Tibial nerve (tissue), 4 donors: Measurements from ENCODE around the gene LIPG. TPM values are rescaled to one million over a fixed set of nuclear protein-coding genes. Genes with fewer than 3 reads are reported as not detected.
"Not testable (repeated sequence)": the region's sequence is repeated elsewhere in the genome, so short reads cannot be mapped to it uniquely, and the experiment has no call there.

Experiments
- DNase-seq, 2 donors: peaks; one replicate each; pipeline ENCODE4 v3.0.0-alpha.2; 2019; ENCODE audit warnings: low spot score in 2 of 2
- H3K27ac ChIP-seq, 4 donors: fragments of 200-600 bp; sonication (generic) in 3 of 4; one replicate each; pipeline ENCODE4 v1.5.1; 2017 to 2019; ENCODE audit warnings: mild to moderate bottlenecking in 1 of 4
- H3K27me3 ChIP-seq, 2 donors: fragments of 200-600 bp; sonication (generic) in 1 of 2; one replicate each; pipeline versions ENCODE4 v1.5.1 to v1.6.0; 2017 to 2019
- H3K36me3 ChIP-seq, 3 donors: fragments of 200-600 bp; sonication (generic); one replicate each; pipeline ENCODE4 v1.5.1; 2018 to 2019
- H3K4me1 ChIP-seq, 4 donors: fragments of 200-600 bp; sonication (generic) in 3 of 4; one replicate each; pipeline ENCODE4 v1.5.1; 2017 to 2019
- H3K4me3 ChIP-seq, 4 donors: fragments of 200-600 bp; sonication (generic) in 3 of 4; one replicate each; pipeline ENCODE4 v1.5.1; 2017 to 2019; ENCODE audit warnings: mild to moderate bottlenecking in 1 of 4, moderate library complexity in 1 of 4
- H3K9me3 ChIP-seq, 4 donors: fragments of 200-600 bp; sonication (generic) in 3 of 4; one replicate each; pipeline ENCODE4 v1.5.1; 2017 to 2019
- EP300 ChIP-seq, 2 donors: sonication (generic); formaldehyde crosslinking; IDR thresholded peaks; one replicate each; pipeline ENCODE4 v1.6.1; 2017; ENCODE audit warnings: antibody characterized with exemption in 2 of 2, mild to moderate bottlenecking in 1 of 2
- POLR2A ChIP-seq, 2 donors: fragments of 450-650 bp; IDR thresholded peaks; one replicate each; pipeline ENCODE4 v1.6.1; 2017; ENCODE audit warnings: antibody characterized with exemption in 2 of 2, mild to moderate bottlenecking in 2 of 2, moderate library complexity in 2 of 2
- WGBS, 2 donors: methylation state at CpG; one replicate each; pipeline ENCODE4 v1.1.5; 2018; 5-methylcytosine and 5-hydroxymethylcytosine counted together
- total RNA-seq, 4 donors: library from RNA; depleted of rRNA; stranded (reverse); fragments of >200 nt; gene quantifications; one replicate each; pipeline ENCODE4 v1.1.0, GENCODE V29; 2016
- TF ChIP-seq, protein P1 (sequence below), 5 experiments: fragments of 200-600 bp in 3 of 5; fragments of 450-650 bp in 2 of 5; sonication (generic) in 3 of 5; IDR thresholded peaks; one replicate each; pipeline ENCODE4 v1.5.1; 2016 to 2019; ENCODE audit warnings: antibody characterized with exemption in 5 of 5, mild to moderate bottlenecking in 3 of 5, moderate library complexity in 2 of 5

LIPG gene
- total RNA-seq, result under 1 TPM in 2 of 4 donors, not detected in 2; 0.39 to 0.44 TPM

DNA sequence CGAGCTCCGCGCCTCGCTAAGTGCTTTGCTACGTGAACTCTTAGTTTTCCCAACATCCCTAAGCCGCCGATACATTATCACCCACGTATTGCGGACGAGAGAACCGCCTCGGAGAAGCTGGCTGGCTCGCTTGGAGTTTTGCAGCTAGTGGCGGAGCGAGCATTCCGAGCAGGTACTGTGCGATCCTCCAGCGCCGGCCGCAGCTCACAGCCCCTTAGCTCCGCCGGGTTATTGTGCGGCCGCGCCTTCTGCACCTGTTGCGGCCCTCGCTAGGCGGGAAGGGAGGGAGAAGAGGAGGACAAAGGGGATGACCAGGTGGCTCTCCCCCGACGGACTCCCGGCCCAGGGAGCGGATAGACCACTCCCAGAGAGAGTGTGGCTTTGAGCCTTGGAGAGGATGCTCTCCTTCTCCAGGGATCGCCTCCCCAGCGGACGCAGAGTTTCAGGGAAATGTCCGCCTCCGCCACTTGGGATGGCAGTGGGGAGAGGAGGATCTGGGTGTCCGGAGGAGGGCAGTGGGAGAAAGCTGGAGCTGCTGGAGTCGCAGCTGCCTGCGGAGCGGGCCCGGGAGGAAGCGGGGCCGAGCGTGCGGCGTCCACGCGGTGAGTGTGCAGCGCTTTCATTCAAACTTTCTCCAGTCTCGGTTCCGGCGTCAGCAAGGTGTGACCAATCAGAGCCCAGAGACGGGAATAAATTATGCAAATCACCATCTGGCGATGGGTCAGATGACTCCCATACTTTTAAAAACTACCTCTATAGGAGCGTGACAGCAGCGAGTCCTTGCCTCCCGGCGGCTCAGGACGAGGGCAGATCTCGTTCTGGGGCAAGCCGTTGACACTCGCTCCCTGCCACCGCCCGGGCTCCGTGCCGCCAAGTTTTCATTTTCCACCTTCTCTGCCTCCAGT, at the start of gene LIPG:
TSS of gene LIPG (plus strand) at position 769 of the 905 bp plus-strand sequence. CDS start 252 bp downstream, outside the sequence.
- no peak for TF ChIP-seq EP300 (IDR thresholded peaks at IDR 0.05)
- TF ChIP-seq, protein P1, sequence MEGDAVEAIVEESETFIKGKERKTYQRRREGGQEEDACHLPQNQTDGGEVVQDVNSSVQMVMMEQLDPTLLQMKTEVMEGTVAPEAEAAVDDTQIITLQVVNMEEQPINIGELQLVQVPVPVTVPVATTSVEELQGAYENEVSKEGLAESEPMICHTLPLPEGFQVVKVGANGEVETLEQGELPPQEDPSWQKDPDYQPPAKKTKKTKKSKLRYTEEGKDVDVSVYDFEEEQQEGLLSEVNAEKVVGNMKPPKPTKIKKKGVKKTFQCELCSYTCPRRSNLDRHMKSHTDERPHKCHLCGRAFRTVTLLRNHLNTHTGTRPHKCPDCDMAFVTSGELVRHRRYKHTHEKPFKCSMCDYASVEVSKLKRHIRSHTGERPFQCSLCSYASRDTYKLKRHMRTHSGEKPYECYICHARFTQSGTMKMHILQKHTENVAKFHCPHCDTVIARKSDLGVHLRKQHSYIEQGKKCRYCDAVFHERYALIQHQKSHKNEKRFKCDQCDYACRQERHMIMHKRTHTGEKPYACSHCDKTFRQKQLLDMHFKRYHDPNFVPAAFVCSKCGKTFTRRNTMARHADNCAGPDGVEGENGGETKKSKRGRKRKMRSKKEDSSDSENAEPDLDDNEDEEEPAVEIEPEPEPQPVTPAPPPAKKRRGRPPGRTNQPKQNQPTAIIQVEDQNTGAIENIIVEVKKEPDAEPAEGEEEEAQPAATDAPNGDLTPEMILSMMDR (IDR thresholded peaks at IDR 0.05), result no peak
- TF ChIP-seq POLR2A (IDR thresholded peaks at IDR 0.05), result no peak
- H3K4me3 ChIP-seq, result peak within 1 kb of the TSS; percentile 8 to 43 (median 22)
- H3K4me1 ChIP-seq, result peaks cover 0 to 25% (median 16%) of the 10 kb centered on the region in 4 donors
- H3K36me3 ChIP-seq, result no peaks in the 10 kb centered on the region
- DNase-seq, result no peak
- H3K9me3 ChIP-seq, result no peaks in the 10 kb centered on the region
- H3K27ac ChIP-seq, result no peak within 1 kb of the TSS
- 1 to 2% methylated on average over 41 to 59 of the region's 67 CpGs for WGBS, 2 donors
- peaks cover 0 to 63% of the 10 kb centered on the region in 2 donors for H3K27me3 ChIP-seq

DNA sequence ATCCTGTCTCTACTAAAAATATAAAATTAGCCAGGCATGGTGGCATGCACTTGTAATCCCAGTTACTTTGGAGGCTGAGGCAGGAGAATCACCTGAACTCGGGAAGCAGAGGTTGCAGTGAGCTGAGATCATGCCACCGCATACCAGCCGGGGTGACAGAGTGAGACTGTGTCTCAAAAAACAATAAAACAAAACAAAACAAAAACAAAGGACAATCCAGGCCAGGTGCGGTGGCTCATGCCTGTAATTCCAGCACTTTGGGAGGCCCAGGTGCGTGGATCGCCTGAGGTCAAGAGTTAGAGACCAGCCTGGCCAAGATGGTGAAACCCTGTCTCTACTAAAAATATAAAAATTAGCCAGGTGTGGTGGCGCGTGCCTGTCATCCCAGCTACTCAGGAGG, 49.0 kb upstream of the LIPG start:
- H3K4me3 ChIP-seq, H3K4me1 ChIP-seq, DNase-seq, H3K27ac ChIP-seq, H3K9me3 ChIP-seq, H3K27me3 ChIP-seq, H3K36me3 ChIP-seq: not testable (repeated sequence)
- 88 to 94% methylated on average over 8 of the region's 8 CpGs for WGBS, 2 donors

DNA sequence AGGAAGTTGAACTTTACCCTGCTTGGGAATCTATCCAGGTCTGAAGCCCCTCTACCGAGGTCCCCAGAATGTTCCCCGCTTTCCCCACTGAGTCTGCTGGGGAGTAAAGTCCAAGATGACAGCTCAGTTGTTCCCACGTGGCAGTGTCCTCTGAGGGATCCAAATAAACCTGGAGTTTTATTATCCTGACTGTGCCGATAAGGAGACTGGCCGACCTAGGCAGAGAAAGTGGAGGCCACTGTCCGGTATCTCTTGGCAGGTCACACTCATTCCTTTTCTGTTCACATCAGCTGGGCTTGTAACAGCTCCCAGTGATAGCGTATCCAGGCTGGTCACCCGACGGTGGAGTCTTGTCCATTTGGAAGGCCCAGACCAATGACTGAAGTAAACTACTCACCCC, 47.3 kb upstream of the LIPG start:
- Histone ChIP-seq H3K4me3 (no peak overlapping the region), H3K9me3 (no peaks in the 10 kb centered on the region), H3K27me3 (no peaks in the 10 kb centered on the region), H3K36me3 (no peaks in the 10 kb centered on the region), H3K27ac (no peak overlapping the region), H3K4me1 (no peaks in the 10 kb centered on the region)
- WGBS, 2 donors, result 66 to 72% methylated on average over 9 of the region's 9 CpGs
- TF ChIP-seq POLR2A (IDR thresholded peaks at IDR 0.05) (no peak), EP300 (IDR thresholded peaks at IDR 0.05) (no peak)
- TF ChIP-seq, protein P1 (IDR thresholded peaks at IDR 0.05), result no peak
- no peak for DNase-seq

DNA sequence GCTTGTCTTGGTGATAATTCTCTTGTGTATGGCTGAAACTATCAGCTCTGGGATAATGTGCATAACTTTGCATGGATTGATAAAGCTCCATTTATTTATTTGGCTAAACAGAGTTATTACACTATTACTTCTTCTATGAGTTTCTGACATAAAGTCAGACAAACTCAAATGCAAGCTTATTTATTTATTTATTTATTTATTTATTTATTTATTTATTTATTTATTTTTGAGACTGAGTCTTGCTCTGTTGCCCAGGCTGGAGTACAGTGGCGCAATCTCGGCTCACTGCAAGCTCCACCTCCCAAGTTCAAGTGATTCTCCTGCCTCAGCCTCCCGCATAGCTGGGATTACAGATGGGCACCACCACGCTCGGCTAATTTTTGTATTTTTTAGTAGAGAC, 46.9 kb upstream of the LIPG start:
- H3K9me3 ChIP-seq, H3K4me3 ChIP-seq, DNase-seq, H3K36me3 ChIP-seq, H3K27me3 ChIP-seq, H3K4me1 ChIP-seq, H3K27ac ChIP-seq: not testable (repeated sequence)
- 76 to 78% methylated on average over 5 of the region's 5 CpGs for WGBS, 2 donors

DNA sequence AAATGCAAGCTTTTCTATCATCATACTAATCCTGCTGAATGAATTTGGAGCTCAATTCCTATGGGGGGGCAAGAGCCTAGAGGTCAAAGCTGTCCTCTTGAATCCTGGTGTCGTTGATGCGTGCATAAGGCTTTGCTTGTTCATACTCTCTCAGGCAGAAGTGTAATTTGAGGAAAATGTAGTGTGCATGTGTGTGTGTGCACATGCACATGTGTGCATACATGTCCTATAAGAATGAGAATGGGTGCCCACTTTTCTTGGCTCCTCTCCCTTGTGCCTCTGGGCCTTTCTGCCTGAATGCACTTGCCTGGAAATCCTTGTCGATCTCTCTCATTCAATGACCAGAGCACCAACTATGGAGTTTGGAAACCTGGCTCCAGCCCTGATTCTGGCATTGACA, 46.3 kb upstream of the LIPG start:
- H3K36me3 ChIP-seq, result no peaks in the 10 kb centered on the region
- H3K4me3 ChIP-seq, result no peak overlapping the region
- H3K27ac ChIP-seq, result no peak overlapping the region
- DNase-seq, result no peak
- 88 to 90% methylated on average over 3 of the region's 3 CpGs for WGBS, 2 donors
- no peaks in the 10 kb centered on the region for H3K27me3 ChIP-seq
- no peaks in the 10 kb centered on the region for H3K4me1 ChIP-seq
- TF ChIP-seq EP300 (IDR thresholded peaks at IDR 0.05) (no peak), POLR2A (IDR thresholded peaks at IDR 0.05) (no peak)
- H3K9me3 ChIP-seq, result no peaks in the 10 kb centered on the region

DNA sequence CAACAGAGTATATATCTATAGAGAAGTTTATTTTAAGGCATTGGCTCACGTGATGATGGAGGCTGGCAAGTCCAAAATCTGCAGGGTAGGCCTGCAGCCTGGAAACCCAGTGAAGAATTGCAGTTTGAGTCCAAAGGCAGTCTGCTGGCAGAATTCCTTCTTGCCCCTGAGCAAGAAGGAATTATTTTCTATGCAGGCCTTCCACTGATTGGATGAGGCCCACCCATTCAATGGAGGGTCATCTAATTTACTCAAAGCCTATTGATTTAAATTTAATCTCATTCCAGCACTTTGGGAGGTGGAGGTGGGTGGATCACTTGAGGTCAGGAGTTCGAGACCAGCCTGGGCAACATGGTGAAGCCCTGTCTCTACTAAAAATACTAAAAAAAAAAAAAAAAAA, 44.4 kb upstream of the LIPG start:
- WGBS, 2 donors, result 90 to 93% methylated on average over 2 of the region's 2 CpGs
- TF ChIP-seq POLR2A (IDR thresholded peaks at IDR 0.05) (no peak), EP300 (IDR thresholded peaks at IDR 0.05) (no peak)
- TF ChIP-seq, protein P1 (IDR thresholded peaks at IDR 0.05), result no peak
- H3K36me3 ChIP-seq, result no peaks in the 10 kb centered on the region
- H3K4me3 ChIP-seq, result no peak overlapping the region
- no peak overlapping the region for H3K27ac ChIP-seq
- no peak for DNase-seq
- H3K27me3 ChIP-seq, result no peaks in the 10 kb centered on the region
- no peaks in the 10 kb centered on the region for H3K9me3 ChIP-seq
- no peaks in the 10 kb centered on the region for H3K4me1 ChIP-seq
